HG02623 (cell line): ENCODE results near the gene STARD7.
"Not testable (repeated sequence)": the region's sequence is repeated elsewhere in the genome, so short reads cannot be mapped to it uniquely, and the experiment has no call there.

ENCODE experiments used
- ATAC-seq: cut with Tn5 transposase; IDR thresholded peaks from one replicate; pipeline ENCODE4 v1.9.1; 2021; ENCODE audit warnings: moderate library complexity; ENCODE audit not compliant: unreplicated experiment

STARD7 gene, protein sequence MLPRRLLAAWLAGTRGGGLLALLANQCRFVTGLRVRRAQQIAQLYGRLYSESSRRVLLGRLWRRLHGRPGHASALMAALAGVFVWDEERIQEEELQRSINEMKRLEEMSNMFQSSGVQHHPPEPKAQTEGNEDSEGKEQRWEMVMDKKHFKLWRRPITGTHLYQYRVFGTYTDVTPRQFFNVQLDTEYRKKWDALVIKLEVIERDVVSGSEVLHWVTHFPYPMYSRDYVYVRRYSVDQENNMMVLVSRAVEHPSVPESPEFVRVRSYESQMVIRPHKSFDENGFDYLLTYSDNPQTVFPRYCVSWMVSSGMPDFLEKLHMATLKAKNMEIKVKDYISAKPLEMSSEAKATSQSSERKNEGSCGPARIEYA

DNA sequence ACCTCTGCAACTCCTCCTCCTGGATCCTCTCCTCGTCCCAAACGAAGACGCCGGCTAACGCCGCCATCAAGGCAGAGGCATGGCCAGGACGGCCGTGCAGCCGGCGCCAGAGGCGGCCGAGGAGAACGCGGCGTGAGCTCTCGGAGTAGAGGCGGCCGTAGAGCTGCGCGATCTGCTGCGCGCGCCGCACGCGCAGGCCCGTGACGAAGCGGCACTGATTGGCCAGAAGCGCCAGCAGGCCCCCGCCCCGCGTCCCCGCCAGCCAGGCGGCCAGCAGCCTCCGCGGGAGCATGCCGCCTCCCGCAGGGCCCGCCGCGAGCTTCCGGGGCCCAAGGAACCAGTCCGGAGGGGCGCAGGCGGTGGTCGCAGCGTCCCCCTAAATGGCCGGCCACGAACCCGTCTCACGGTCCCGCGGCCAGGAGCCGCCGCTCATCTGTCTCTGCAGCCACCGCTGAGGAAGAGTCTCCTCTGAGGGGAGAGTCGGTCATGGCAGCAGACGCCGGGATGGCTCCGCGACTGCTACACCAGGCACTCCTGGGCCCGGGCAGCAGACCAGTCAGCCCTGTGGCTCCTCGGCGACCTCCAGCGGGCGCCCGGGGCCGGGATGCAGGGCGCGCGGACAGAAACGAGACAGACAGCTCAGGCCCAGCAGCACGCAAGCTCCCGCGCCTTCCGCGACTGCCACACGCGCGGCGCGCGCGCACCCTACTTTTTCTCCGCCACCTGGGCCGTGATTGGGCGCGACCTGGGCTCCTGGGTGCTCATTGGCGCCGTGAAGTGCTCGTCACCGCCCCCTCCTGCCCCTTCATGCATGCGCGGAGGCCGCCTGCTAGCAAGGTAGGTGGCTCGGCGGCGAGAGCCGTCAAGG, at the start of gene STARD7:
TSS of gene STARD7 (minus strand) at position 685 of the 868 bp plus-strand sequence. CDS start at position 292, 393 bp downstream.
- ATAC-seq = peak; percentile 85

DNA sequence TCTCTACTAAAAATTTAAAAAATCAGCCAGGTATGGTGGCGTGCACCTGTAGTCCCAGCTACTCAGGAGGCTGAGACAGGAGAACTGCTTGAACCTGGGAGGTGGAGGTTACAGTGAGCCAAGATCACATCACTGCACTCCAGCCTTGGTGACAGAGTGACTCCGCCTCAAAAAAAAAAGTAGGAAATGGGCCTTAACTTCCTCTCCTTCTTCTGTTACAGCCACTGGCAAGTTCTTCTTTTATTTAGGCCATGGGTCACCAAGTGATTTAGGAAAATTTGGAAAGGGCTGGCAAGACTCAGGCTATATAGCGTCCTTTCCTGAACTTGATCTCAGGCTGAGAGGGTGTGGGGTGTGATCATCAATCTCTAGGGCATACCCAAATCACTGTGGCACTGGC, 49.1 kb upstream of the STARD7 start:
- not testable (repeated sequence) for ATAC-seq

DNA sequence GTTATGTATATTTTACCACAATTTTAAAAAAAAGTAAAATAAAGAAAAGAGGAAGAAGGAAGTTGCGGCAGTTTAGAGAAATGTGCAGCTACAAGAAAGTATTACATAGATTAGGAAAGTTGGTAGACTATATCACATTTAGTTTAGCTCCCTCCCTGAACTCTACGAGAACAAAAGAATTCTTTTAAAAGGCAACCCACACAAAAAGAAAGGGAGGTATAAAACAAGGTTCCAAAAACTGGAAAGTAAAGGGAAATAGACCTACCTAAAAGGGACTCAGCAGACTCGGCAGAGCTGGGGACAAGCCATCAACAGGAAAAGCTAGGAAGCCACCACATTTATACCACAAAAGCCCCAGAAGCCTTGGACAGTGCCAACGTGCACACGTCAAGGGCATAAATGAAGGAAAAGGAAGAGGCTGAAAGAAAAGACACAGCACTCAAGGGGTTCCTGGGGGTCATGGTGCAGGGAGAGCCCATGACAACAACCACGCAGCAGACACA, 48.0 kb upstream of the STARD7 start:
- no peak for ATAC-seq

DNA sequence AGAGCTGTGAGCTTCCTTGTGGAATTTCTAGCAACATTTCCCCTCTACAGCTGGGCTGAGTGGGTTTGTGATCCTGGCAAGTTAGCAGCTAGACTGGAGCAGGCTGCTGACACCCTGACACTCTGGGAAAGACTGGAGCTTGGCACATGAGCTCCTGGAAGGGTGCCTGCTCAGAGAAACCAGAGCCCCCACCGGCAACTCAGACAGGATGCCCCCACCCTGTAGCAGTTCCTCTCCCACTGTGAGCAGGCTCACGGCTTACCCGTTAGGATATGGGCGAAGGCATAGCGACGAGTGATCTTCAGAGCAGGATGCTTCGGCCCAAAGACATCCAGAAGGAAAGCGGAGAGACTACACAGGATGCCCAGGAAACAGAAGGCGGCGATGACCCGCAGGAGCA, 45.9 kb upstream of the STARD7 start:
- no peak for ATAC-seq

DNA sequence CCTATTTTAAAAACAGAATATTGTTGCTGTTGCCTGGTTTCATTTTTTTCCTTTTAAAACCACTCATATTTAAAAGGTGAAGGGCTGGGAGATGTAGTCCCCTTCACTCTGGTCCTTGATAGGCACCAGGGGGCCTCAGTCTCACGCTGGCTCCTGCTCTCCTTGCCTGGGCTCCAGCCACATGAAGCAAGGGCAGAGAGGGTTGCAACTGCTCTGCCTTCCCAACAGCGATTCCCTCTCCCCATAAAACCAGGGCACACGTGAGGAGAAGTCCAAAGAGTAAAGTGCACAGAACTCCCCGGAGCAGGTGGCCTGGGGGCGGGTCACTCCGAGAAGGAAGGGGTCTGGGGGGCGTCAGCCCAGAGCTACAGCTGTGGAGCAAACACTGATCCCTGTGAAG, 44.4 kb upstream of the STARD7 start:
- ATAC-seq = no peak

DNA sequence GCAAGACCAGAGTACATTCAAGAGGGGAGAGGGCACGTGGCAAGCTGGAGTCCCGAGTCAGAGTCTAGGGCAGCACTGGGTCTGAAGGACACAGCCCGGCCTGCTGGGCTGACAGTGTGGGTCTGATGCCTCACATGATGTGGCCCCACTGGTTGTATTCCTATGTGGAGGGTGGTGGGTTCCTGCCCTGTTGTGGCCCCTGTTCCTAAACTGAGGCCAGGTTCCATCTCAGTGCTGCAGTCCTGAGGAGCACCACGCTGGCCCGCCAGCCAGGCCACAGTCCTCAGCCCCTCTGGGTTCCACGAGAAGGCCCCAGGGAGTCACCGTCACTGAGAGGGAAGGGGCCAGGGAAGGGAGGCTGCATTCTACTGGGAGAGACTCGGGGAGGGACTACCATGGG, 43.9 kb upstream of the STARD7 start:
- no peak for ATAC-seq

DNA sequence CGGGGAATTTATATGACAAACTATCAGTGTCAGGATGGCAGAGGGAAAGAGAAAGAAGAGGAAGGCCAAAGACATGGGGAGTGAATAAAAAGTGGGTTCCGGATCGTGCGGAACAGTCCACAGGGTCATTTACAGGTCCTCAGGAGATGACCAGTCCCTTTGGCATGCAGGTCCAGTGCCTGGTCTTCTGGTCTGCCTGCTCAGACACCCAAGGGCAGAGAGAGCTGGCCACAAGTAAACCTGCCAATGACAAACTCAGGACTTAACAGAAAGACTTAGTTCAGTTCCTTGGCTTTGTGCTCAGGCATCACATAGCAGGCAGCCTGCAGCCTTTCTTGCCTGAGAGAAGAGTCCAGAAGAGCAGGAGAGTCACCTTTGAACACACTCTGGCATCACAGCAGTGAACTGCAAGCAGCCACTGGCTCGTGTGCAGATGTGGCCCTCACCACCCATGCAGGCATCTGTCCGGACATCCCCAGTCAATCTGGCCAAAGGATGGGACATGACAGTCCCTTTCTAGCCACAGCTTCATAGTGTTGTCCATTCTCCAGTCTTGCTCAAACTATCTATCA, 43.2 kb upstream of the STARD7 start:
- ATAC-seq = no peak

DNA sequence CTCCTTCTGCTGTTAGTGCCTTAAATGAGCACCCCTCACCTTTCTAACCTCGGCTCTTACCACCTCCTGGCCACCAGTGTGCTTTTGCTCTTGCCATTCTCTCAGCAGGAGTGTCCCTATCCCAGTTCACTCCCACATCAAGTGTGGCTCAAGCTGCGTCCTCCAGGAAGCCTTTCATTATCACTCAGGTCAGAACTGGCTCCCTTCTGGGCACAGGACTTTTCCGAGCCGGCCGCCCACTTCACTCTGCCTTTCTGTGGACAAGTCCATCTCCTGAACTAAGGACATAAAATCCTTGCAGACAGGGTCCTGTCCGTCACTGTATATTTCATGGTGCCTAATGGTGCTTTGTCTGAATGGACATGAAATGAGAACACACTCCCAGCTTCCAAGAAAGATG, 41.6 kb upstream of the STARD7 start:
- ATAC-seq = no peak

DNA sequence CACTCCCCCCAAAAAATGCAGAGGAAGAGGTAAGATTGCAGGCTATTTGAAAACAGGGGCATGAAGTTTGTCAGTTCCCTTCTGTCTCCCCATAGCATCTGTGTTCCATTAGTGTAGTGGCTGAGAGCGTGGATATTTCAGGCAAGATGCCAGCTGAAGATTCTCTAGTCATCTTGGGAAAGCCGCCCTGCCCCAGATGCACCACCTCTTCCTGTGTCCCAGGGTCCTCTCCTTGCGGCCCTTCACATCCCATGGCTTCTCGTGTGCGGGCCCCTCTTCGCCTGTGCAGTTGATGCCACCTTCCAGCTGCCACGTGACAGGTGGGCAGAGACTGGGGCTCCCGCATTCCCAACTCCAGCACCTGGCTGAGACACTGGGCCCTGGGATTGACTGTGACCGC, 41.0 kb upstream of the STARD7 start:
- no peak for ATAC-seq

DNA sequence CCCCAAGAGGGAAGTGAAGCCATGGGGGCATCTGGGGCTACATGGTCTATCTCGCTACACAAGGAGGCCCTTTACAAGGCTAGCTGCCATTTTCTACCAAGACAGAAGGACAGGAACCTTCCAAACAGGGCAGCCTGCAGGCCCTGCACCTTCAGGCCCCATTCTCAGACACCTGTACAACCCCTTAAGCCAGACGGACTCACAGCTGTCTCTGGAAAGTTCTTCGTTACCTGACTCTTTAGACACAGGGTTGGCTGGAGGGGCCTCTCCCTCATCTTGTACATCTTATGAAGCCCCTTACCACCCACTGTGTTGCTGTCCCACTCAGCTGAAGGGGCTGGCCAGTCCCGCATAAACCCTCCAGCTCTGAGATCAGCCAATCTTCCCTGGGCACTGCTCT, 40.0 kb upstream of the STARD7 start:
- no peak for ATAC-seq

DNA sequence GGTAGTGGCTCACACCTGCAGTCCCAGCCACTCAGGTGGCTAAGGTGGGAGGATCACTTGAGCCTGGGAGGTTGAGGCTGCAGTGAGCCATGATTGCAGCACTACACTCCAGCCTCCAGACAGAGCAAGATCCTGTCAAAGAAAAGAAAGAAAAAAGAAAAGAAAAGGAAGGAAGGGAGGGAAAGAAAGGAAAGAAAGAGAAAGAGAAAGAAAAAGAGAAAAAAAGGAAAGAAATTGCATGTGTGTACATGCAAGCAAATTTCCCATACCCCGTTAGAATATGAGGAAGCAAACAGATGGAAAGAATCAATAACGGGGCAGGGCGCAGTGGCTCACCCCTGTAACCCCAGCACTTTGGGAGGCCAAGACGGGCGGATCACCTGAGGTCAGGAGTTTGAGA, 39.3 kb upstream of the STARD7 start:
- no peak for ATAC-seq

DNA sequence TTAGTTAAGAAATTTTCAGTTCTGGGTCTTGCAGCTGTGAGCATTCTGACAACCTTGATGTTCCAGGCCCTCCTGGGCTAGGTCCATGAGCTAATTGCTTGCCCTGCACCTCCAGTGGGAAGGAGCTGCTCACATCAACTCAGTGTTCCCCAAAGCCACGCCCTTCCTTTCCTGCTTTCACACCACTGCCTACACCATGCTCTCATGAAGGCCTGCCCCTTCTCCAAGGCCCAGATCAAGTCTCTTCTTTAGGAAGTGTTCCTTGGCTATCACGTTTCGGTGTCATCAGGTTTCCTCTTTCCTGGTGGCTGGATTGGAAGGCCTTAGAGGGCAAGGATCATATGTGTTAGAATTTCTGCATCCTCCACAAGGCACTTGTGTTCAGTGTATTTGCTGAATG, 38.4 kb upstream of the STARD7 start:
- no peak for ATAC-seq

DNA sequence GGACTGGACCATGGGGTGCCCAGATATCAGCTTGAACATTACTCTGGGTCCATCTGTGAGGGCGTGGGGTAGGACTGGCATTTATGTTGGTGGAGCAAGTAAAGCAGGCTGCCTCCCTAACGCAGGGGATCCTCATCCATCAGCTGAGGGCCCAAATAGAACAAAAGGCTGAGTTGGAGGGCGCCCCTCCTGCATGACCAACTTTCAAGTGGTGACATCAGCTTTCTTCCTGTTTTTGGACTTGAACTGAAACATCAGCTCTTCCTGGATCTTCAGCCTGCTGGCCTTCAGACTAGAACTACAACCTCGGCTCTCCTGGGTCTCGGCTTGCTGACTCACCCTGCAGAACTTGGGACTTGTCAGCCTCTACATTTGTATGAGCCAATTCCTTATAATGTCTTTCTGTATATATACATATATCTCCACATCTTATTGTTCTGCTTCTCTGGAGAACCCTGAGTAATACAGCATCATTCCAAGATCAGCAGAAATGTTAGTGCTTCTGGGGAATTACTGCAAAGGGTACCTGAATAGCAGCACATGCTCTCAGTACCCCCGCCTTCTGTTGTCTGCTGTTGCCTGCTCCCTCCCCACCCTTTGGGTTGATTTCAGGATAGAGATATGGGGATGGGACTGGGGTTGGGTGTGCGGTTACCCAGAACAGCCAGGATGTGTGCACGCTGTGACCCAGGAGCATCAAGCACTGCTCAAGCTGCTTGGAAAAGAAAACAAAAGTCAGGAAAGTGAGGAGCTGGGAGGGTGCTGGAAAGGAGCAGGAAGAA, 37.2 kb upstream of the STARD7 start:
- no peak for ATAC-seq

DNA sequence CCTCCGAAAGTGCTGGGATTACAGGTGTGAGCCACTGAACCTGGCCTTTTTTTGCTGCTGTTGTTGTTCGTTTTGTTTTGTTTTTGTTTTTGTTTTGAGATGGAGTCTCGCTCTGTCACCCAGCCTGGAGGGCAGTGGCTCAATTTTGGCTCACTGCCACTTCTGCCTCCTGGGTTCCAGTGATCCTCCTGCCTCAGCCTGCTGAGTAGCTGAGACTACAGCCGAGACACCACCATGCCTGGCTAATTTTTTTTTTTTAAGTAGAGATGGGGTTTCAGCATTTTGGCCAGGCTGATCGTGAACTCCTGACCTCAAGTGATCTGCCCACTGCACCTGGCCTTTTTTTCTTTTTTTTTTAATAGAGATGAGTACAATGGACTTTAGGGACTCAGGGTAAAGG, 35.2 kb upstream of the STARD7 start:
- ATAC-seq = no peak

DNA sequence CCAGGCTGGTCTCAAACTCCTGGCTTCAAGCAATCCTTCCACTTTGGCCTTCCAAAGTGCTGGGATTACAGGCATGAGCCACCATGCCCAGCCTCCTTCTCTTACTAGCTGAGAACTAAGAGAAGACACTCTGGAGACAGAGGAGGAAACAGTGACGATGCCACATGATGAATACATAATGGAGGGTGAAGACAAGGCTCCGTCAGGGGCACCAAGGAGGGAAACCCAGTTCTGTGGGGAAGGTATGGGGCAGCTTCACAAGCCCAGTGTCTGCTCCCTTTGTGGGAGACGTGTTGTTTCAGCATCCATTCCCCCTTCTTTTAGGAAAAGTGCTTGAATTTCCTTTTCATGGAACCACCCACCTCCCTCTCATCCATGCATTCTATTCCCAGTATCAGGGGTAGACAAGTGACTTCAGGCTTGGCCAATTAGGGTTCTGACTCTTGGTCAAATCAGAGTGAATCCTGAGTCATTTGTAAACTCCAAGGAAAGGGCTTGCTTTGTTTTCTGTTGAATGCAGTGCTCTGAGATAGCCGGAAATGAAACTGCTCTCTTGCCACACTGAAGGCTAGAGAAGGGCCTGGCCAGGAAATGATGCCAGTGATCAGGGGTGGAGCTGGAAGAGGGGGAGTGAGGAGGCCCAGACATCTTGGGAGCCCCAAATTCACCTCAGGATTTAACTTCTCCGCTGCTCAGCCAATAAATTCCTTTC, 33.4 kb upstream of the STARD7 start:
- ATAC-seq = peak; percentile 88

DNA sequence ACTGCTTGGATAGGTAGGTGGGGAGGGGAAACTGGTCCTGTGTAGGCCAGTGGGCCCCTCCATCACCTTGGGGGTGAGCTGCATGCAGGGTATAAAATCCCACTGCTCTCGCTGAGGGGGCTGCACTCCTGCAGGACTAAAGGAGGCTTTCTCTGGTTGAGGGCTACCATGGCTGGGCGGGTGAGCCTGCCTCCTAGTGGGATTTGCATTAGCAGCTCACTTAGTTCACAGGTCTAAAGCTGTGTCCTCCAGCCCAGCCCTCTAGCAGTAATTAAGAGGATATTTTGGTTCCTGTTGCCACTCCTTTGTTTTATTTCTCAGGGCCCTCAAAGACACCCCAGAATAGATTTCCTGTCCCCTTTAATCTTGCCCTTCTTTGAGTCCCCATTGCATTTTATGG, 32.6 kb upstream of the STARD7 start:
- ATAC-seq = no peak

DNA sequence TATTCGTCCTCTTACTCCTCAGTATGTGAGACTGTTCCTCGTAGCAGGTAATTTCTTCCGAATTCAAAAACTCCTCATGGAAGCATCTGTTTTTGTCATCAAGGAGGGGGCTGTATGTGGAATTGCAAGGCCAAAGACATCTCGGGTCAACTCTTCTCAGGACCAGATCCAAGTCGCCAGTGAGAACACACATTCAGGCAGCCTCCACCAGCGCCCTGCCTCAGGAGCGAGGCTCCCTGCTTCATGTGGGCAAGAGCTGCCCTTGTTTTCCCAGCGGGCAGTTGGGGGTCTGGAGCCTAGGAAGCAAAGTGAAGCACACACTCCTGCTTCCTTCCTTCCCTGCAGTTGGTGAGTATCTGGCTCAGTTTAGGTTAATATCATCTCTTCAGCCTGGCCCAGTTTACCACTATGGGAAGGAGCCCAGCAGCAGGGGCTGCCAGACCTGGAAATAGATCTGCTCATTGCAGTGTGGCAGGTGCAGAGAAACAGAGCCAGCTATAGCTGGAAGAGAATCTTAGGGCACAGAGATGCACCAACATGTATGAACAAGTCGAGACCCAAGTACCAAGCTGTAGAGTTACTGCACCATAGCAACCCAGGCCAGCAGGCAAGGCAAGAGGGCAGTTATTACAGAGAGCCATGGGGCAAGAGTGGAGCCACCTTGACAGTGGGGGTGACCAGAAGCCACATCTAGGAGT, 31.9 kb upstream of the STARD7 start:
- ATAC-seq = no peak

DNA sequence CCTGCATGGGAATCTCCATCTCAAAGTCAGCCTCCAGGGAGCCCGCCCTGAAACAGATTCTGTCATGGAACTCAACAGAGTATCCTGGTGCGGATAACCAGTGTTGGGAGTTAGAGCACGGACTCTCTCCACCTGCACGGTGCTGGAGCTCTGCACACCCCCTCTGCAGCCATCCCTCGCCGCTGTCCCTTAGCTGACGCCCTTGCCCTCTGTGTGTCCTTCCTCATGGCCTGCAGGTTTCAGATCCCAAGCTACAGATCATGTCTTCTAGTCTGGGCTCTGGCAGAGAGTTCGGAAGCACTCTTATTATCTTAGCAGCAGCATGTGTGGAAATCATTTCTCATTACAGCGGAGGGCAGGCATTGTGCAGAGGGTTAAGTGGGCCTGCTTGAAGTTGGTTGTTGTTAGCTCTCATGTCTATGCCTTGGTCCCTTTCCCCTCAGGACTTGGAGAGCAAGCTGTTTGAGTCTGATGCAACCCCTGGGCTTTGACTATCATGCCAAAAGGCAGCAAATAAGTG, 31.2 kb upstream of the STARD7 start:
- no peak for ATAC-seq

DNA sequence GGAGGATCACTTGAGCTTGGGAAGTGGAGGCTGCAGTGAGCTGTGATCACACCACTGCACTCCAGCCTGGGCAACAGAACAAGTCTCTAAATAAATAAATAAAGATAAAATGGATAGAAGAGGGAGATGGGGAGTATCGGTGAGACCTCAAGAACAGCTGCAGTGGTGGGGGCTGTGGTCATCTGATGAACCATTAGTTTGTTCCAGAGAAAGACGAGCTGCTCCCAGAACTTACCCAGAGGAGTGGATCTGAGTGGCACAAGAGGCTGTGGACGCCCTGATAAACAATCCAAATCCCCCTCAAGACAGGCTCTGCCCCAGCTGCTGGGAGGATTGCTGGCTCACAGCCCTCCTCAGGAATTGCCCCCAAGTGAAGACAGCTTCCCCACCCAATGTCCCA, 30.5 kb upstream of the STARD7 start:
- no peak for ATAC-seq
